ENCODE data around the gene CCDC81.

CCDC81 gene

GRCh38 chr11:86460461-86461385 is 86.0 kb downstream of the CCDC81 start:
- in situ Hi-C loops (cut with MboI; ENCODE audit: low sequenced_read_pairs) = no loop called here

GRCh38 chr11:86461892-86462291 is 87.2 kb downstream of the CCDC81 start:
- in situ Hi-C loops (cut with MboI; ENCODE audit: low sequenced_read_pairs) = no loop called here

GRCh38 chr11:86463120-86463519 is 88.4 kb downstream of the CCDC81 start:
- in situ Hi-C loops (cut with MboI; ENCODE audit: low sequenced_read_pairs) = no loop called here

GRCh38 chr11:86463955-86464354 is 89.3 kb downstream of the CCDC81 start:
- in situ Hi-C loops (cut with MboI; ENCODE audit: low sequenced_read_pairs) = no loop called here

GRCh38 chr11:86464509-86465221 is 90.0 kb downstream of the CCDC81 start:
- in situ Hi-C loops (cut with MboI; ENCODE audit: low sequenced_read_pairs) = no loop called here

- in situ Hi-C loops (cut with MboI; ENCODE audit: low sequenced_read_pairs) = no loop called here
Observed at GRCh38 chr11:86468169-86468568, 93.5 kb downstream of the CCDC81 start.

- in situ Hi-C loops (cut with MboI; ENCODE audit: low sequenced_read_pairs) = no loop called here
Observed at GRCh38 chr11:86469491-86470388, 95.1 kb downstream of the CCDC81 start.

Measured in HL-60/S4 (cell line).